IMR-90 (cell line): ENCODE measurements around the gene KCTD20. TPM values are rescaled to one million over a fixed set of nuclear protein-coding genes. Genes with fewer than 3 reads are reported as not detected.
A peak's percentile ranks its signal among the peaks of the same experiment; 100 is the strongest.

Experiments
- ATAC-seq: fragments of 200-7000 bp; cut with Tn5 transposase; 2 replicates; pipeline ENCODE4 v1.9.1; 2020; ENCODE audit warnings: low read depth, mild to moderate bottlenecking, moderate library complexity
- BruUV-seq: library from RNA; stranded (reverse); fragments of 400-500 nt; replicated peaks from 2 replicates; lab custom pipeline; 2021; lab: Mats Ljungman, UMichigan
- CTCF ChIA-PET: fragments of 300-600 bp; formaldehyde crosslinking; extraction: SDS; loops from one replicate; lab custom pipeline; 2021; ENCODE audit warnings: antibody characterized with exemption; lab: Yijun Ruan, JAX
- POLR2A ChIA-PET: fragments of 300-600 bp; sonication (Branson Sonifier 250); formaldehyde crosslinking; loops from one replicate; lab custom pipeline; 2022; ENCODE audit warnings: antibody characterized with exemption; ENCODE audit not compliant: unreplicated experiment; lab: Charles Lee
- DNase-seq: peaks from one replicate; pipeline ENCODE4 v3.0.0; 2013
- H2AFZ ChIP-seq: replicated peaks from 2 replicates; pipeline ENCODE3; 2013; ENCODE audit warnings: low read length, mild to moderate bottlenecking; ENCODE audit not compliant: poor library complexity
- H2AK5ac ChIP-seq: 2 replicates; pipeline ENCODE4 v1.6.1; 2013; ENCODE audit warnings: low read depth, low read length, inconsistent platforms
- H2AK9ac ChIP-seq: replicated peaks from 2 replicates; pipeline ENCODE3; 2013; ENCODE audit warnings: mild to moderate bottlenecking, low read depth, low read length, moderate library complexity; ENCODE audit not compliant: poor library complexity
- H2BK120ac ChIP-seq: 2 replicates; pipeline ENCODE4 v1.6.1; 2013; ENCODE audit warnings: low read depth, low read length, inconsistent platforms
- H2BK15ac ChIP-seq: 3 replicates; pipeline ENCODE4 v1.6.1; 2013; ENCODE audit warnings: low read depth, low read length, inconsistent platforms
- H2BK20ac ChIP-seq: 2 replicates; pipeline ENCODE4 v1.6.1; 2013; ENCODE audit warnings: low read depth, mild to moderate bottlenecking, inconsistent platforms, low read length, moderate library complexity
- H2BK5ac ChIP-seq: 2 replicates; pipeline ENCODE4 v1.6.1; 2013; ENCODE audit warnings: mild to moderate bottlenecking, low read depth, low read length, inconsistent platforms; ENCODE audit not compliant: poor library complexity, severe bottlenecking
- H3K14ac ChIP-seq: replicated peaks from 2 replicates; pipeline ENCODE4 v1.6.1; 2013; ENCODE audit warnings: low read depth, low read length, inconsistent platforms
- H3K18ac ChIP-seq: 2 replicates; pipeline ENCODE4 v1.6.1; 2013; ENCODE audit warnings: low read depth, low read length, control low read depth
- H3K23ac ChIP-seq: 2 replicates; pipeline ENCODE4 v1.6.1; 2013; ENCODE audit warnings: low read depth, low read length, inconsistent platforms
- H3K27ac ChIP-seq: 2 replicates; pipeline ENCODE4 v1.5.1; 2013; ENCODE audit warnings: mild to moderate bottlenecking, control low read depth, low read length; ENCODE audit not compliant: insufficient read depth
- H3K27me3 ChIP-seq: 2 replicates; pipeline ENCODE4 v1.6.1; 2013; ENCODE audit warnings: low read length; ENCODE audit not compliant: control insufficient read depth, insufficient read depth
- H3K36me3 ChIP-seq: 2 replicates; pipeline ENCODE4 v1.6.1; 2013; ENCODE audit warnings: low read length, mixed read lengths; ENCODE audit not compliant: control insufficient read depth, insufficient read depth
- H3K4ac ChIP-seq: 2 replicates; pipeline ENCODE4 v1.6.1; 2013; ENCODE audit warnings: low read depth, low read length, inconsistent platforms
- H3K4me1 ChIP-seq: 2 replicates; pipeline ENCODE4 v1.6.1; 2013; ENCODE audit warnings: low read length, mixed read lengths; ENCODE audit not compliant: control insufficient read depth, insufficient read depth
- H3K4me2 ChIP-seq: 2 replicates; pipeline ENCODE4 v1.6.1; 2013; ENCODE audit warnings: low read depth, mild to moderate bottlenecking, control low read depth, low read length, moderate library complexity
- H3K4me3 ChIP-seq: 2 replicates; pipeline ENCODE4 v1.5.1; 2013; ENCODE audit warnings: low read depth, mild to moderate bottlenecking, control low read depth, low read length, moderate library complexity; ENCODE audit not compliant: insufficient read depth
- H3K56ac ChIP-seq: 2 replicates; pipeline ENCODE4 v1.6.1; 2013; ENCODE audit warnings: low read length, inconsistent platforms; ENCODE audit not compliant: insufficient read depth; ENCODE audit errors: extremely low read depth
- H3K79me1 ChIP-seq, 2 experiments: 2 replicates each; pipeline ENCODE4 v1.6.1; 2013; ENCODE audit warnings: low read length in 2 of 2, inconsistent platforms in 1 of 2, low read depth in 1 of 2
- H3K9ac ChIP-seq: 2 replicates; pipeline ENCODE4 v1.6.1; 2013; ENCODE audit warnings: low read depth, low read length, control low read depth
- H3K9me1 ChIP-seq: 2 replicates; pipeline ENCODE4 v1.6.1; 2013; ENCODE audit warnings: low read length, inconsistent platforms; ENCODE audit not compliant: insufficient read depth
- H3K9me3 ChIP-seq: 2 replicates; pipeline ENCODE4 v1.6.1; 2013; ENCODE audit warnings: low read length; ENCODE audit not compliant: control insufficient read depth, insufficient read depth
- H4K20me1 ChIP-seq: 2 replicates; pipeline ENCODE4 v1.6.1; 2013; ENCODE audit warnings: low read length, inconsistent platforms; ENCODE audit not compliant: insufficient read depth
- H4K5ac ChIP-seq: 2 replicates; pipeline ENCODE4 v1.6.1; 2013; ENCODE audit warnings: mild to moderate bottlenecking, low read depth, low read length, control low read depth
- H4K8ac ChIP-seq, 2 experiments: 2 replicates each; pipeline ENCODE4 v1.6.1; 2013; ENCODE audit warnings: low read depth in 2 of 2, low read length in 2 of 2, control low read depth in 1 of 2, inconsistent platforms in 1 of 2
- H4K91ac ChIP-seq: 2 replicates; pipeline ENCODE4 v1.6.1; 2013; ENCODE audit warnings: low read depth, low read length, inconsistent platforms; ENCODE audit not compliant: insufficient read depth
- BHLHE40 ChIP-seq: fragments of 150-350 bp; IDR thresholded peaks from 2 replicates; pipeline ENCODE4 v1.6.1; 2016; ENCODE audit warnings: mild to moderate bottlenecking, low read depth, low read length
- CEBPB ChIP-seq: IDR thresholded peaks from 2 replicates; pipeline ENCODE4 v1.6.1; 2012; ENCODE audit warnings: low read depth, low read length, improper control_type of control experiment
- WGBS, 2 experiments: methylation state at CpG; one replicate each; pipeline versions ENCODE4 v1.1.5 to v1.1.7; 2013; ENCODE audit warnings: missing lambda C conversion rate in 2 of 2; ENCODE audit not compliant: insufficient read length in 1 of 2; ENCODE audit errors: extremely low coverage in 2 of 2; 5-methylcytosine and 5-hydroxymethylcytosine counted together
- dilution Hi-C: fragments of 300-500 bp; cut with HindIII; formaldehyde crosslinking; loops from one replicate; pipeline ENCODE4 v1.14.3; 2018; ENCODE audit warnings: low sequenced_read_pairs; ENCODE audit not compliant: unreplicated experiment
- in situ Hi-C: fragments of 300-500 bp; cut with MboI; formaldehyde crosslinking; loops from 3 replicates; pipeline ENCODE4 v1.14.3; 2019; ENCODE audit warnings: low sequenced_read_pairs, inconsistent platforms, mixed read lengths
- intact Hi-C: fragments of 100-400 bp; cut with micrococcal nuclease; formaldehyde crosslinking; loops from 2 replicates; pipeline ENCODE4 v1.10.0; 2022
- polyA plus RNA-seq, 3 experiments: library from polyadenylated mRNA; depleted of rRNA; stranded (reverse); fragments of >200 nt; gene quantifications; 2 replicates each; pipeline ENCODE4 v1.2.3, GENCODE V29; 2012; ENCODE audit warnings: low replicate concordance in 1 of 3
- total RNA-seq: library from RNA; depleted of rRNA; stranded (reverse); fragments of >200 nt; gene quantifications from 2 replicates; pipeline ENCODE4 v1.2.3, GENCODE V29; 2012

KCTD20 gene
- total and polyA plus RNA-seq, 2 of the 4 experiments (the other 2 are of a cell fraction), result 55.4 to 150 TPM

DNA sequence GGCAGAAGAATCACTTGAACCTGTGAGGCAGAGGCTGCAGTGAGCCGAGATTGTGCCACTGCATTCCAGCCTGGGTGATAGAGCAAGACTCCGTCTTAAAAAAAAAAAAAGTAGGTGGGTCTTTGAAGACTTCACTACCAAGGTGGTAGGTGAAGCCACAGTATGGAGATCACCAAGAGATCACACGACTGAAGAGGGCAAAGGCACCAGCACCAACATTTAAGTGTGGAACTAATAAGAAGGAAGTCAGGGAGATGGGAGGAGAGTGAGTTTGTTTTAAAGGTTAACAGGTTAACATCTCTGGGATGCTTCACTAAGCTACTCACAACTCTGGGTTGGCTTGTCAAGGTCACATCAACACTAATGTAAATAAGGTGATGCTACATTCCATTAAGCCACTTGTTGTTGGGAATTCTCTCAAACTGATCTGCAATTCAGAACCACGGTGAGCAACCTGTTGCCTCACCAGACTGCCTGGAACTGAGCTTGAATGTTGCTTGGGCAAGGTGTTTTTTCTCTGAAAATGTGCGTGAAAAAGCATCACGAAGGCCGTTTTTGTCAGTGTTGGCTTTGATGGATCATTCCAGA lies 48.7 kb downstream of the KCTD20 start:
- Histone ChIP-seq H3K4me1 (peaks cover 8% of the 10 kb centered on the region), H4K20me1 (peaks cover 19% of the 10 kb centered on the region; the same call in 1 of the 2 replicates), H2BK20ac (no peak overlapping the region), H2AK9ac (no peak overlapping the region), H3K36me3 (peaks cover 32% of the 10 kb centered on the region), H2BK5ac (no peak overlapping the region), H3K79me1 (peaks cover 5 to 72% of the 10 kb centered on the region in 2 experiments; a peak in 2 of 4 replicates), H3K23ac (no peak overlapping the region), H3K9me3 (no peaks in the 10 kb centered on the region), H3K56ac (no peak overlapping the region), H4K8ac (no peak overlapping the region), H2AK5ac (no peak overlapping the region), H4K5ac (no peak overlapping the region), H3K27me3 (no peaks in the 10 kb centered on the region), H4K91ac (no peak overlapping the region), H3K27ac (no peak overlapping the region), H3K18ac (no peak overlapping the region), H2BK120ac (no peak overlapping the region), H2BK15ac (no peak overlapping the region), H3K9me1 (peaks cover 21% of the 10 kb centered on the region), H3K9ac (no peak overlapping the region), H3K14ac (no peak overlapping the region), H3K4me3 (no peak overlapping the region), H3K4ac (no peak overlapping the region), H3K4me2 (no peak overlapping the region), H2AFZ (no peak overlapping the region)
- ChIA-PET POLR2A (no interaction called here), CTCF (interaction anchor here (1.3 kb wide), 1 partner anchor 13 kb away, joined by 5 read pairs; no protein-coding TSS in a partner anchor)
- ATAC-seq (no peak; the same call in 1 of the 2 replicates), DNase-seq (peak; percentile 31)
- dilution Hi-C loops, result no loop called here
- TF ChIP-seq CEBPB (peak; percentile 69; the same call in 1 of the 2 replicates), BHLHE40 (no peak)
- no CpG with 5 or more reads among the region's 7 CpGs for WGBS, 2 experiments
- intact Hi-C loops, result no loop called here
- in situ Hi-C loops, result no loop called here
- no TSS peak for BruUV-seq
